ENCODE results near the gene IQSEC1.

IQSEC1 gene

DNA sequence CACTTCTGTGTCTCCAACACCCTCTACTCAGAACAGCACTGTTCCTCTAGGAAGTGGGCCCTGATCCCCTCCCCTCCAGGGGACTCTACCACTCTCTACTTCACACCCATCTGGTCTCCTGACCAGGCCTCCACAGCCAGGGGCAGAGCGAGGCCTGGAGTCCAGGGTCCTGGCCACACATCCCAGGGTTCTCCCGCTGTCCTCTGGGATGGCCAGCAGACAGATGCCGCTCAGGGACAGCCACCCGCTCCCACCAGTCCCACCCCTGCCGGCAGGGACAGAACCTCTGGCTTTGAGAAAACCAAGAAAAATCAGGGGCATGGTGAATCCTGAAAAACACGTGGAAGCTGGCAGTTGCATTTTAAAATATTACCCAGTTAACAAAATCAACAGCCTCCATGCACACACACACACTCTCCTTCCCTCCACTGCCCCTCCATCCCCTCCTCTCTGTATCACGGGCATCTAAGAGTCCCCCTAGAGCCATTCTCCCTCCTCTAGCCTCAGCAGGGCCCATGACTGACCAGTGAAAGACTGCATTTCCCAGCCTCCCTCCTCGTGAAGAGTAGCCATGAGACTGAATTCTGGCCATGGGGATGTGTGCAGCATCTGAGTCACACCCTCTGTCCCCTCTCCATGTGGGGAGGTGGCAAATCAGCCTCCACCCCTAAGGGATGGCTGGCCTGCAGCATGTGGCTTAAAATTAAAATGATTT is 32.1 kb upstream of the IQSEC1 start:
- Histone ChIP-seq H3K27me3 (ENCODE audit: control insufficient read depth, insufficient read depth, low read length) (peaks cover 5% of the 10 kb centered on the region), H3K4me1 (ENCODE audit: control insufficient read depth, insufficient read depth, low read length) (peaks cover 12% of the 10 kb centered on the region), H3K9ac (ENCODE audit: low read depth, low read length) (no peak overlapping the region), H3K36me3 (ENCODE audit: insufficient read depth, low read length) (no peaks in the 10 kb centered on the region), H3K4me3 (ENCODE audit: low read length) (no peak overlapping the region), H3K4me2 (ENCODE audit: low read length) (no peak overlapping the region), H3K9me3 (replicated peaks; ENCODE audit: low read length) (no peaks in the 10 kb centered on the region)

DNA sequence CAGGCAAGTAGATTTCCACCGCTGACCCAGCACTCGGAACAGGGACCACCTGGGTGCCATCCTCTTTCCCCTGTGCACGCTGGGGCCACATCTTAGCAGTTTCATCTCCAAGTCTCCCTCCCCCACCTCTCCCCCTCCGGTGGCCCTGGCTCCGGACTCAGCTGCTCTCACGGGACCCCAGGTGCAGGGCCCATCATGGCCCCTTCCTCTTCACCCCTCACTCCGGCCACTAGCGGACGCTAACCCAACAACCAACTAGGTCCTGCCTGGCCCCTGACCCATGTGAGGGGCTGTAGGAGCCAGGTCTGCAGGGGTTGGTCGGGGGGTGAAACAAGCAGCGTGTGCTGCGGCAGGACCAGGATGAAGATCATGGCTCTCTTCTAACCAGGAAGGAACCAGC is 31.3 kb upstream of the IQSEC1 start:
- H3K27me3 ChIP-seq (ENCODE audit: control insufficient read depth, insufficient read depth, low read length) = peaks cover 7% of the 10 kb centered on the region
- H3K9me3 ChIP-seq (replicated peaks; ENCODE audit: low read length) = no peaks in the 10 kb centered on the region
- peaks cover 12% of the 10 kb centered on the region for H3K4me1 ChIP-seq (ENCODE audit: control insufficient read depth, insufficient read depth, low read length)
- no peak overlapping the region for H3K4me2 ChIP-seq (ENCODE audit: low read length)
- no peak overlapping the region for H3K9ac ChIP-seq (ENCODE audit: low read depth, low read length)
- no peaks in the 10 kb centered on the region for H3K36me3 ChIP-seq (ENCODE audit: insufficient read depth, low read length)
- no peak overlapping the region for H3K4me3 ChIP-seq (ENCODE audit: low read length)

DNA sequence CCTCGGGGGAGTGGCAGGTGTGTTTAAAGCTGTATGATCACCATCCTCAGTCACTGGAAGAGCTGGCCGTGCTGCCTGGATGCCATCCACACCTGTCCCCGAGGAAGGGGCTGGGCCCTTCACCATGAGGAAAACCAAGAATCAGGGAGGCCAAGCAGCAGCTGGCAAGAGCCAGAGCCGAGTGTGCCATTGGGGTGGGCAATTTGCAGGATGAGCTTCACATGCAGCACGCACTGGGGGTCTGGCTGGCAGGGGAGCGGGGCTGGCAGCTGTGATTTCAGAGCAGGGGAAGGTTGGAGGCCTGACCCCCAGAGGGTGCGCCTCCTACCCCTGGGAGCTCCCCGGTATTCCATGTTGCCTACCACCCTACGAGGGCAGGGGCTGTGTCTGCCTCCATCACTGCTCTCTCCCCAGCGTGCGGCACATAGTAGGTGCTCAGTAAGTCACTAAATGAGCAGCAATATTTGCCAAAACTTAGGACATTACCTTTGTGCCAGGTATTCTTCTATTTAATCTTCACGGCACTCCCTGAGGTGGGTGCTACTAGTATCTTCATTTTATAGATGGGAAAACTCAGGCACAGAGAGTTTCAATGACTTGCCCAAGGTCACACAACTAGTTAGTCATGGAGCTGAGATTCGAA is 30.3 kb upstream of the IQSEC1 start:
- H3K9me3 ChIP-seq (replicated peaks; ENCODE audit: low read length) = no peaks in the 10 kb centered on the region
- peaks cover 12% of the 10 kb centered on the region for H3K4me1 ChIP-seq (ENCODE audit: control insufficient read depth, insufficient read depth, low read length)

DNA sequence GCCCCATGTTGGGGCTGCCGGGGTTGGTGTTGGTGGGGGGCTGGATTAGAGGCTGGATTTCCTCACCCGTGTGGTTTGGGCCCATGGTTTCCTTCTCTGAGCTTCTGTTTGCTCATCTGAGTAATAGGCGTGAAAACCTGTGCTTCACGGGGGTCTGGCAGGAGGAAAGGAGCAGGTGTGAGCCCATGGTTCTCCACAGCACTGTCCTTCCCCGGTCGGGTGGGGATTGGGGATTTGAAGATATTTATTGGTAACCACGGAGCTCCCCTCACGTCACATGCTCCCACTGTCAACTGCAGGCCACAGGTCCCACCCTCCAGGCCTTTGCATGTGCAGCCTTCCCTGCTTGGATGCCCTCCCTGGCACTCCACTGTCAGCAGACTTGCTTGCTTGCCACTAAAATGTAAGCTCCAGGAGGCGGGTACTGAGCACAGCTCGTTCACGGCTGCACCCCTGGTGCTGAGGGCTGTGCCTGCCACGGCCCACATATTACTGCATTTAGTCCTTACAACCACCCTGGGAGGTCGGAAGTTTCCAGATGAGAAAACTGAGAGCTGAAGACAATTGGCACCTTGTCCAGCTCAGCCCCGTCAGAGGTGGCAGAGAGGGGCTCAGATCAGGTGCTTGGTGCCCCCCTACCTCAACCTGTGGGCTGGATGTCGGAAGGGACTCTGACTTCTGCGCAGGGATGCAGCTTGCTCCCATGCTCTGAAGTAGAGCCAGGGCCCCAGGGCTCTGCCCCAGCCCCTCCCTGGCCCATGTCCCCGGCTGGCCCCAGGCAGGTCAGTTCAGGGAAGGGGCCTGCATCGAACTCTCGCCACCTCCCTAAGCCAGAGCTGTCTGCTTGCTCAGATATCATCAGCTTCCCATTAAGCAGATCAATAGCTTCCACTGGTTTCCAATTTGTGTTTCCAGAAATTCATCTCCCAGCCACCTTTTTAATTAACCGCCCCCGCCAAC is 29.4 kb upstream of the IQSEC1 start:
- H3K27me3 ChIP-seq (ENCODE audit: control insufficient read depth, insufficient read depth, low read length) = peaks cover 7% of the 10 kb centered on the region
- H3K4me3 ChIP-seq (ENCODE audit: low read length) = no peak overlapping the region
- no peaks in the 10 kb centered on the region for H3K36me3 ChIP-seq (ENCODE audit: insufficient read depth, low read length)
- H3K4me2 ChIP-seq (ENCODE audit: low read length) = no peak overlapping the region
- no peak overlapping the region for H3K9ac ChIP-seq (ENCODE audit: low read depth, low read length)
- peaks cover 12% of the 10 kb centered on the region for H3K4me1 ChIP-seq (ENCODE audit: control insufficient read depth, insufficient read depth, low read length)
- H3K9me3 ChIP-seq (replicated peaks; ENCODE audit: low read length) = no peaks in the 10 kb centered on the region

More for the DNA sequence above, 30.3 kb upstream of the IQSEC1 start:
- peaks cover 7% of the 10 kb centered on the region for H3K27me3 ChIP-seq (ENCODE audit: control insufficient read depth, insufficient read depth, low read length)
- H3K4me2 ChIP-seq (ENCODE audit: low read length) = no peak overlapping the region
- H3K4me3 ChIP-seq (ENCODE audit: low read length) = no peak overlapping the region
- H3K36me3 ChIP-seq (ENCODE audit: insufficient read depth, low read length) = no peaks in the 10 kb centered on the region
- no peak overlapping the region for H3K9ac ChIP-seq (ENCODE audit: low read depth, low read length)

DNA sequence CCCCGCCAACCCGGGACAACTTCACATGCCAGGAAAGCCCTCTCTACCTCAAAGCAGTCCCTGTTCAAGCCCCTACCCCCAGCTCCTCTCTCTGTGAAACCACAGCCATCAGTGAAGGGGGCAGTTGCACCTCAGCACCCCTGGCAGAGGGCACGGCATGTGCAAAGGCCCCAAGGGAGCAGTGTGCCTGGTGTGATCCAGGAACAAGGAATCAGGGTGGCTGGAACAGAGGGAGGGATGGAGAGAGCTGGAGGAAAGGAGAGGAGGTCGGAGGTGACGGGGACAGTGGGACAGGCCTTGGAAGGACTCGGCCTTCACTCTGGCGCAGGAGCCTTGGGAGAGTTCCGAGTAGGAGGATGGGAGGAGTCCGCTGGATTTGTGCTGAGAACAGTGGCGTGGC is 26.5 kb upstream of the IQSEC1 start:
- H3K4me2 ChIP-seq (ENCODE audit: low read length) = no peak overlapping the region
- H3K27me3 ChIP-seq (ENCODE audit: control insufficient read depth, insufficient read depth, low read length) = peaks cover 7% of the 10 kb centered on the region
- no peaks in the 10 kb centered on the region for H3K4me1 ChIP-seq (ENCODE audit: control insufficient read depth, insufficient read depth, low read length)
- no peaks in the 10 kb centered on the region for H3K9me3 ChIP-seq (replicated peaks; ENCODE audit: low read length)
- H3K36me3 ChIP-seq (ENCODE audit: insufficient read depth, low read length) = no peaks in the 10 kb centered on the region
- no peak overlapping the region for H3K4me3 ChIP-seq (ENCODE audit: low read length)
- no peak overlapping the region for H3K9ac ChIP-seq (ENCODE audit: low read depth, low read length)

DNA sequence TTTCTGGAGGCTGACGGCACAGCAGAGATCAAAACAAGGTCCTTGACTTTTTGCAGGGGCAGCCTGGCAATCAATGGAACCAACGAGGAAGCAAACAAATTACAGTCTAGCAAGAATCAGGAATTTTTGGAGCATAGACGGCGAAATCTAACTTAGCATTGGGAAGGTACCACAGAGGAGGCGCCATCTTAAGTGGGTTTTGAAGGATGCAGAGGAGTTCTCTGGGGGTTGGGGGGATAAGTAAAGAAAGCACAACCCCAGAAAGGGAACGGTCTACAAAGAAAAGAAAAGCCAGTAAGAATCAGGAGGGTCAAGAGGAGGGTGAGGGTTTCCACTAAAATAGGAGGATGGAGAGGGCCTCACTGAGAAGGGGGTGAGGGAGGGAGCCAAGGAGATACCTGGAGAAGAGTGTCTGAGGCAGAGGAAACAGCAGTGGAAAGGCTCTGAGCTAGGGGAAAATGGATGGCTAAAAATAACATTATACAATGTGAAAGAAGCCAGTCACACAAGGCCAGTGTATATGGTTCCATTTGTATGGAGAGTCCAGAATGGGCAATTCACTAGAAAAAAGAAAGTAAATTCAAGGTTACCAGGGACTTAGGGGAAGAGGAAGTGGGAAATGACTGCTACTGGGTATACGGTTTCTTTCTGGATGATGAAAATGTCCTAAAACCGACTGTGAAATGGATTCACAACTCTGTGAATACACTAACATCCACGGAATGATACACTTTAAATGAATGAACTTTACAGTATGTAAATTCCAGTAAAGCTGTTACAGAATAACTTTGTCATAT is 25.2 kb upstream of the IQSEC1 start:
- Histone ChIP-seq H3K27me3 (ENCODE audit: control insufficient read depth, insufficient read depth, low read length) (peaks cover 7% of the 10 kb centered on the region), H3K4me2 (ENCODE audit: low read length) (no peak overlapping the region)

DNA sequence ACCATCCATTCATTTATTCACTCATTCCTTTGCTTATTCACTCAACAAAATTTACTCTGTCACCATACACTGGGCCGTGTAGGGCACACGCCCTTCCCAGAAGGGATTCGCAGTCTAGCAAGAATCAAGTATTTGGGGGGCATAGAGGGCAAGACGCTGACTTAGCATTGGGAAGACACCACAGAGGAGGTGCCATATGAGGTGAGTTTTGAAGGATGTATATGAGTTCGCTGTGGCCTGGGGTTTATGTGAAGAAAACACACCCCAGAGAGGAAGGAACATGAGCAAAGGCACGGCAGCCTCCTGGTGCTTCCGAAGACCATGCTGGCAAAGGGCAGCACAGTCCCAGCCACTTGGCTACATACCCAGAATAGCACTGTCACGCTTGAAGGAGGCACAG is 23.1 kb upstream of the IQSEC1 start:
- Histone ChIP-seq H3K4me2 (ENCODE audit: low read length) (no peak overlapping the region), H3K4me3 (ENCODE audit: low read length) (no peak overlapping the region), H3K9me3 (replicated peaks; ENCODE audit: low read length) (no peaks in the 10 kb centered on the region), H3K9ac (ENCODE audit: low read depth, low read length) (no peak overlapping the region), H3K36me3 (ENCODE audit: insufficient read depth, low read length) (no peaks in the 10 kb centered on the region), H3K4me1 (ENCODE audit: control insufficient read depth, insufficient read depth, low read length) (no peaks in the 10 kb centered on the region), H3K27me3 (ENCODE audit: control insufficient read depth, insufficient read depth, low read length) (peaks cover 7% of the 10 kb centered on the region)

More for the DNA sequence above, 25.2 kb upstream of the IQSEC1 start:
- H3K9ac ChIP-seq (ENCODE audit: low read depth, low read length) = no peak overlapping the region
- no peaks in the 10 kb centered on the region for H3K9me3 ChIP-seq (replicated peaks; ENCODE audit: low read length)
- no peaks in the 10 kb centered on the region for H3K4me1 ChIP-seq (ENCODE audit: control insufficient read depth, insufficient read depth, low read length)
- no peaks in the 10 kb centered on the region for H3K36me3 ChIP-seq (ENCODE audit: insufficient read depth, low read length)
- no peak overlapping the region for H3K4me3 ChIP-seq (ENCODE audit: low read length)

DNA sequence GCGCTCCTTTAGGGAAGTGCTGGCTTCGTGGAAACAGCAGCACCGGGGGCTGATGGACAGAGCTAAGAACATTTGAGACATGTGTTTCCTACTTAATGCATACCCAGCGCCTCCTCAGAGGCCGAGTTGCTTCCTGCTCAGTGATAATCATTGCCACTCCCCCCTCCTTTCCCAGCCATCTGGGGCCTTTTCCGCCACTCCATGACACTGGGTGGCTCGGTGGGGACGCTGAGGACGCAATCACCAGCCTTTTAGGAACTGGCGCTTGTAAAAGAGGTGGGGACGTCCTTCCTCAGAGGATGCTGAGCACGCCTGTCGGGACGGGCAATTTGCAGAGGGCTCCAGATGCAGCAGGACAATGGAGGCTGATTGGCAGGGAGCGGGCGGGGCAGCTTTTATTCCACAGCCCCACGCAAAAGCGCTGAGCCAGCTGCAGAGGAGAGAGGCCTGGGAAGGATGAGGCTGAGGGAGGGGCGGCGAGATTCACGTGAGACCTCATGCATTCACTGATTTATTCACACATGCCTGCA is 22.2 kb upstream of the IQSEC1 start:
- H3K9ac ChIP-seq (ENCODE audit: low read depth, low read length) = no peak overlapping the region
- no peaks in the 10 kb centered on the region for H3K9me3 ChIP-seq (replicated peaks; ENCODE audit: low read length)
- H3K4me2 ChIP-seq (ENCODE audit: low read length) = no peak overlapping the region
- no peaks in the 10 kb centered on the region for H3K4me1 ChIP-seq (ENCODE audit: control insufficient read depth, insufficient read depth, low read length)
- no peaks in the 10 kb centered on the region for H3K36me3 ChIP-seq (ENCODE audit: insufficient read depth, low read length)
- H3K4me3 ChIP-seq (ENCODE audit: low read length) = no peak overlapping the region
- peaks cover 3% of the 10 kb centered on the region for H3K27me3 ChIP-seq (ENCODE audit: control insufficient read depth, insufficient read depth, low read length)

DNA sequence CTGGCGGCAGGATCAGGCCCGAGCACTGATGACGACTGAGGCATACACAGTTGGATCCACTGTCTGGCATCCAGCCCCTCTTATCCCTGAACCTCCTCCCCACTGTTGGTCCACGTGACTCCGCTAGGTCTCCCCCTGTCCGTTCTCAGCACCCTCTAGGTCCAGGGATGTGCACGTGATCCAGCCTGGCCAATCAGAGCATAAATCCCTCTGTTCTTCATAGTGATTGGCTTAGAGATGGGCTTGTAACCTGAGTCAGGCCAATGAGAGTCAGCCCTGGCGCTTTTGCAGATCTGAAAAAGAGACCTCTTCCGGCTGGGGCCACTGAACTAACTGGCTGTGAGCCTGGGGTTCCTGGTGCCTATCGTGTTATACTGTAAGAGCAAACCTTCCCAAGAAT is 20.5 kb upstream of the IQSEC1 start:
- Histone ChIP-seq H3K9me3 (replicated peaks; ENCODE audit: low read length) (no peaks in the 10 kb centered on the region), H3K4me3 (ENCODE audit: low read length) (no peak overlapping the region), H3K9ac (ENCODE audit: low read depth, low read length) (no peak overlapping the region), H3K36me3 (ENCODE audit: insufficient read depth, low read length) (no peaks in the 10 kb centered on the region), H3K4me2 (ENCODE audit: low read length) (no peak overlapping the region), H3K4me1 (ENCODE audit: control insufficient read depth, insufficient read depth, low read length) (no peaks in the 10 kb centered on the region), H3K27me3 (ENCODE audit: control insufficient read depth, insufficient read depth, low read length) (no peaks in the 10 kb centered on the region)

DNA sequence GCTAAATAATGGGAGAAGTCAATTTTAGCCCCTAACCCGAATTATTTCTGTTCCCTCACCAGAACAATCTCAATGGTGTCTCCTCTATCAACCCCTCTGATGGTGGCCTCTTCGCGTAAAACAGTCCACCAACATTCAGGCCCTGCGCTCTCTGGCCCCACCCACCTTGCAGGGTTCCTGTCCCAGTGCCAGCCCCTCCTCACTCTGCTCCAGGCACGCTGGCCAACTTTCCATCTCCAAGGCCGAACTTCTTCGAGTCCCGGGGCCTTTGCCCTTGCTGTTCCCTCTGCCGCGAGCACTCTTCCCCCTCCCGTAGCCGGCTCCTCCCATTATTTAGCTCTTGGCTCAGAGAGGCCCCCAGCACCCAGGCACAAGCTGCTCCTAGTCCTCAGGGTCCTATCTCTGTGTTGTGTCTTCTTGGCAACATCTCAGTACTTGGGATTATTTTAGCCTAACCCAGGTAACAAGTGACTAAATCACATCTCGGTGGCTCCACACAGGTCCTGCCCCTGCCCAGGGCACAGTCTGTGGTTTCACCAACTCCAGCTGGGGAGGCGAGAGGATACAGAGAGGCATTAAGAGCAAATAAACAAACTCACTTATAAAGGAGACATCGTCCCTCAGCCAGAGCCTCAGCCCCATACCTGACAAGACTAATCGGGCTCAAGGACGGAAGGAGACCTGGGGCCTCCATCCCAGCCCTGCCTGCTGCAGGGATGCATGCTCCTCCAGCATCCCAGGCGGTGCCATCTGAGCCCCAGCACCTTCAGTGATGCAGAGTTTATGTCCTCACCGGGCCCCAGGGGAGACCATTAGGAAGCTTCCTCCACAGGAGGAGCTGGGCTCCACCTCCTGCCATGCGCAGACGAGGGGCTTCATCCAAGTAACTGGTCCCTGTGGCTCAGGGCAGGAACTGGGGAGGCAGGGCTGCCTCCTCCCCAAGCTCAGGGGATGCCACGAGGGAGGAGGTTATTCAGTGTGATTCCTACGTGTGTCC is 19.7 kb upstream of the IQSEC1 start:
- Histone ChIP-seq H3K4me3 (ENCODE audit: low read length) (no peak overlapping the region), H3K9ac (ENCODE audit: low read depth, low read length) (no peak overlapping the region), H3K9me3 (replicated peaks; ENCODE audit: low read length) (no peaks in the 10 kb centered on the region), H3K27me3 (ENCODE audit: control insufficient read depth, insufficient read depth, low read length) (no peaks in the 10 kb centered on the region), H3K36me3 (ENCODE audit: insufficient read depth, low read length) (no peaks in the 10 kb centered on the region), H3K4me2 (ENCODE audit: low read length) (no peak overlapping the region), H3K4me1 (ENCODE audit: control insufficient read depth, insufficient read depth, low read length) (no peaks in the 10 kb centered on the region)
